ENCODE results near the gene NDUFC2. TPM values are rescaled to one million over a fixed set of nuclear protein-coding genes. Genes with fewer than 3 reads are reported as not detected.
A peak's percentile ranks its signal among the peaks of the same experiment; 100 is the strongest.

The NDUFC2 gene
- total and polyA plus RNA-seq, 2 of the 13 experiments (the other 11 are each of a cell fraction or from before 2014, with no cell fraction given): 256 to 363 TPM

DNA sequence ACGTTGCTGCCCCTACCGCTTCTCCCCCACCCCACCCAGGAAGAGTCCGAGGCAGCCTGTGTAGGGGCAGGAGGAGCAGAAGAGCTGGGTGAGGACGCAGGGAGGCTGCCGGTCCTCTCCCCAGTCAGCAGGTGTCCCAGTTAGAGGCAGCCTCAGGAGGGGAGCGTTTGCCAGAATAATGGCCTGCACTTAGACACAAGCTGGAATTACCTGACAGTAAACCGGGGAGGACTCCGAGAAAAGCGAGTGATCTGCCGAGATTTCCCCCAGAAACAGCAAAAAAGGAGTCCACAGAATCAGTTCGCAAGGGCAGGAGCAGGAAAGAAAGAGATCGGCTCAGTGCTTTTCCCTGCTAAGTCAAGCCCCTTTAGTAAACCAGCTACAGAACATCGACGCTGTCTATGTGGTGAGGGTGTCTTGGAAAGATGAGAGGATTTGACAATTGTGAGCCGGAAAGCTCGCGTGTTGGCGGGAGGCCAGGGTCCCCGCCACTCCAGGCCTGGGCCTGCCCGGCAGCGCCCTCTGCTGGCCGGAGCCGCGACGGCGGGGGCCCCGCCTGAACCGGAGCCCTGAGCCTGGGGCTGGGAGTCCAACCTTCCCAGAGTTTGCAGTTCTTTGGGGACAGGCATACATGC, 33.7 kb downstream of the NDUFC2 start (continued):
- TF ChIP-seq ZNF275 (CRISPR knock-in tag; IDR thresholded peaks at IDR 0.05; ENCODE audit: borderline replicate concordance) (peak; percentile 35; the same call in 1 of the 2 replicates), MZF1 (CRISPR knock-in tag; IDR thresholded peaks at IDR 0.05; ENCODE audit: borderline replicate concordance) (no peak), KDM3A (CRISPR knock-in tag; IDR thresholded peaks at IDR 0.05; ENCODE audit: low read depth) (peak; percentile 83; the same call in 1 of the 2 replicates), ZC3H4 (CRISPR knock-in tag; IDR thresholded peaks at IDR 0.05; ENCODE audit: borderline replicate concordance) (no peak), ZNF24 (IDR thresholded peaks at IDR 0.05) (no peak), POGK (CRISPR knock-in tag; conservative IDR thresholded peaks at IDR 0.05) (peak; percentile 84; the same call in 1 of the 2 replicates), ZNF776 (CRISPR knock-in tag; IDR thresholded peaks at IDR 0.05) (no peak), STAG1 (CRISPR knock-in tag; IDR thresholded peaks at IDR 0.05) (peak; percentile 89), ZSCAN29 (CRISPR knock-in tag; conservative IDR thresholded peaks at IDR 0.05) (peak; percentile 89), ZNF101 (CRISPR knock-in tag; IDR thresholded peaks at IDR 0.05; ENCODE audit: borderline replicate concordance, low read depth) (no peak), CAMTA2 (CRISPR knock-in tag; IDR thresholded peaks at IDR 0.05; ENCODE audit: borderline replicate concordance) (no peak), ZNF598 (CRISPR knock-in tag; IDR thresholded peaks at IDR 0.05; ENCODE audit: borderline replicate concordance) (peak; percentile 58; the same call in 1 of the 2 replicates), ZNF629 (CRISPR knock-in tag; conservative IDR thresholded peaks at IDR 0.05) (no peak; the same call in 1 of the 2 replicates), BHLHE40 (IDR thresholded peaks at IDR 0.05; ENCODE audit: low read length) (0 out of 2 replicates have a peak, but pooled peaks have one; percentile 8), NCOA2 (CRISPR knock-in tag; IDR thresholded peaks at IDR 0.05) (no peak), ZNF710 (CRISPR knock-in tag; IDR thresholded peaks at IDR 0.05; ENCODE audit: borderline replicate concordance) (no peak), MAZ (IDR thresholded peaks at IDR 0.05; ENCODE audit: borderline replicate concordance, low read depth, low read length) (peak; percentile 94), MAZ (CRISPR knock-in tag; IDR thresholded peaks at IDR 0.05; ENCODE audit: low read depth) (peak; percentile 93)
- TF ChIP-seq, protein P1, sequence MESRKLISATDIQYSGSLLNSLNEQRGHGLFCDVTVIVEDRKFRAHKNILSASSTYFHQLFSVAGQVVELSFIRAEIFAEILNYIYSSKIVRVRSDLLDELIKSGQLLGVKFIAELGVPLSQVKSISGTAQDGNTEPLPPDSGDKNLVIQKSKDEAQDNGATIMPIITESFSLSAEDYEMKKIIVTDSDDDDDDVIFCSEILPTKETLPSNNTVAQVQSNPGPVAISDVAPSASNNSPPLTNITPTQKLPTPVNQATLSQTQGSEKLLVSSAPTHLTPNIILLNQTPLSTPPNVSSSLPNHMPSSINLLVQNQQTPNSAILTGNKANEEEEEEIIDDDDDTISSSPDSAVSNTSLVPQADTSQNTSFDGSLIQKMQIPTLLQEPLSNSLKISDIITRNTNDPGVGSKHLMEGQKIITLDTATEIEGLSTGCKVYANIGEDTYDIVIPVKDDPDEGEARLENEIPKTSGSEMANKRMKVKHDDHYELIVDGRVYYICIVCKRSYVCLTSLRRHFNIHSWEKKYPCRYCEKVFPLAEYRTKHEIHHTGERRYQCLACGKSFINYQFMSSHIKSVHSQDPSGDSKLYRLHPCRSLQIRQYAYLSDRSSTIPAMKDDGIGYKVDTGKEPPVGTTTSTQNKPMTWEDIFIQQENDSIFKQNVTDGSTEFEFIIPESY (CRISPR knock-in tag; IDR thresholded peaks at IDR 0.05): peak; percentile 44; the same call in 1 of the 2 replicates
- TF ChIP-seq, protein P2, sequence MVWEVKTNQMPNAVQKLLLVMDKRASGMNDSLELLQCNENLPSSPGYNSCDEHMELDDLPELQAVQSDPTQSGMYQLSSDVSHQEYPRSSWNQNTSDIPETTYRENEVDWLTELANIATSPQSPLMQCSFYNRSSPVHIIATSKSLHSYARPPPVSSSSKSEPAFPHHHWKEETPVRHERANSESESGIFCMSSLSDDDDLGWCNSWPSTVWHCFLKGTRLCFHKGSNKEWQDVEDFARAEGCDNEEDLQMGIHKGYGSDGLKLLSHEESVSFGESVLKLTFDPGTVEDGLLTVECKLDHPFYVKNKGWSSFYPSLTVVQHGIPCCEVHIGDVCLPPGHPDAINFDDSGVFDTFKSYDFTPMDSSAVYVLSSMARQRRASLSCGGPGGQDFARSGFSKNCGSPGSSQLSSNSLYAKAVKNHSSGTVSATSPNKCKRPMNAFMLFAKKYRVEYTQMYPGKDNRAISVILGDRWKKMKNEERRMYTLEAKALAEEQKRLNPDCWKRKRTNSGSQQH (CRISPR knock-in tag; IDR thresholded peaks at IDR 0.05; ENCODE audit: low read depth): peak; percentile 76; the same call in 1 of the 2 replicates
